Erythroblast (primary cell): ENCODE results near the gene RAP2A.

Source experiments
- DNase-seq, 2 experiments: peaks; one replicate each; lab custom pipeline; 2025; lab: John Stamatoyannopoulos, UW
- GATA1 ChIP-seq: IDR thresholded peaks from 2 replicates; pipeline ENCODE4 v1.6.1; 2011; ENCODE audit warnings: low read depth, mild to moderate bottlenecking, control low read depth, low read length, moderate library complexity
- POLR2A ChIP-seq: IDR thresholded peaks from 2 replicates; pipeline ENCODE4 v1.6.1; 2011; ENCODE audit warnings: mild to moderate bottlenecking, low read length

The RAP2A gene

DNA sequence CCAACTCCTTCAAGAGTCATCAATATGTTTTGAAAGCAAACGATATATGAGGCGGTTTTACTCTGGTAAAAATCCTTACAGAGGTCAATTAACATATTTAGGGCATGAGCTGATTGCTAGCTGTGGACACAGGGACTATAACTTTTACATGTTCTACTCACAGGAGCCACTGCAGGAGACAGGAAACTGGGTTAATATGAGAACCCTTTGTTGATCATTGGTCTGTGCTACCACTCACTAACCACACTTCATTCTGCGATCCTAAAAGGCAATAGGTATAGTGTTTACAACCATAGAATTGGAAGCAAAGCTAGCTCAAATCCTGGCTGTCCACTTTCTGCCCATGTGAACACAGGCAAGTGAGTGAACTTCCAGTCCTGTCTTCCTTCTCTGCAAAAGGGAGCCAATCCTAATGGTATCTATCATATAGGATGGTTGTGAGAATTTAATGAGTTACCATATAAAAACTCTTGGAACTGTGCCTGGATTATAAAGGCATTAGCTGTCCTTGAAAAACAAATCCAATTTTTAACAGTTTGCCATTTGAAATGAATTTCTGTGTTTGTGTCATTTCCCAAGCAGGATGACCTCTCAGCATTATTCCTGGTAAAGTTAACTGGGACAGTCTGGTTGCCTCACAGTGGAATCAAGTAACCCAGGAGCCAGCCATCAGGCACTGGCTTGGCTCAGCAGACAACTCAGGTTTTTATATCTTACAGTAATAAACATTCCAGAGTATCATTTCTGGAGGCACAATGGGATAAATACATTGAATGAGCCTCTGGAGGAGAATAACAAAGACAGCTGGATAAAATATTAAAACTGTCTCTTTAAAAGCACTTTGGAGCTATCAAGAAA is 29.8 kb upstream of the RAP2A start:
- no peak for DNase-seq

GRCh38 chr13:97407540-97407939 is 26.4 kb upstream of the RAP2A start:
- TF ChIP-seq GATA1 (no peak), POLR2A (no peak)

More for the DNA sequence above, 29.8 kb upstream of the RAP2A start:
- no peak for TF ChIP-seq GATA1
- no peak for TF ChIP-seq POLR2A

DNA sequence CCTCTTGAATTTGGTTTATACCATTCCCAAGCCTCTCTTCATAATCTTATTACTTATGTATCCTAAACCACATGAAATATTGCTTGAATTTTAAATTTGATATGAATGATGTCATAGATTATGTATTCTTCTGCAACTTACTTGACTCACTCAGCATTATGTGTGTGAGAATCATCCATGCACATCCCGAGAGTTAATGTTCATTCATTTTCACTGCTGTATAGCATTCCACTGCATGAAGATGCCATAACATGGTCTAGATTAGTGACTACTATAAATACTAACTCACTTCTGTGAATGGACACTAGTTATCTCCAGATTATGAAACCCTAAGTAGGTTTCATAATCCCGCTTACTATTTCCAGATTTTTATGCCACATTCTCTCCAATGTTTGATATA is 25.0 kb upstream of the RAP2A start:
- DNase-seq, result no peak
- TF ChIP-seq POLR2A, result no peak
- TF ChIP-seq GATA1, result no peak

More at GRCh38 chr13:97407540-97407939, 26.4 kb upstream of the RAP2A start:
- DNase-seq, result no peak

GRCh38 chr13:97411984-97412383 is 22.0 kb upstream of the RAP2A start:
- DNase-seq, result no peak
- TF ChIP-seq GATA1 (no peak), POLR2A (no peak)

DNA sequence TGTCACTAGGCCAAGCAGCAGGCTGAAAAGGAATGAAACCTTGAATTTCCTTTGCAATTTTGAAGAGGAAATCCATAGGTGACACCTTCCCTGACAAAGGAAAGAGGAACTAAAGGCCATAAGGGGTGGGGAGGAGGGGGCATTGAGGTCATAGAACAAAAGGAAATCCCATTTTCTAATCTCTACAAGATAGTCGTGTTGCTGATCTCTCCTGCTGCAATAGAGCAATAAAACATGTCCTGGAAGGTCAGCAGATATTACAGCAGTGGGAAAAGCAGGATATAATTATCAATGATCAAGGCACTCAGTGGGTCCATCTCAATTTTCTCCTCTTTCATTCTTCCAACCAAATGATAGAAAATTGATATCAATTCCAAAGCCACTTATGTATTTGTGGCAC is 20.3 kb upstream of the RAP2A start:
- TF ChIP-seq GATA1, result no peak
- TF ChIP-seq POLR2A, result no peak
- no peak for DNase-seq

- TF ChIP-seq GATA1 (no peak), POLR2A (no peak)
- no peak for DNase-seq
Observed at GRCh38 chr13:97414392-97414791, 19.6 kb upstream of the RAP2A start.

- TF ChIP-seq GATA1 (no peak), POLR2A (no peak)
- DNase-seq, result no peak
Observed at GRCh38 chr13:97417698-97418097, 16.3 kb upstream of the RAP2A start.

GRCh38 chr13:97422118-97423054 is 11.6 kb upstream of the RAP2A start:
- no peak for TF ChIP-seq GATA1
- TF ChIP-seq POLR2A, result no peak

GRCh38 chr13:97423300-97424045 is 10.5 kb upstream of the RAP2A start:
- DNase-seq, result no peak
- TF ChIP-seq POLR2A (no peak), GATA1 (no peak)

More at GRCh38 chr13:97422118-97423054, 11.6 kb upstream of the RAP2A start:
- DNase-seq, result peak; percentile 43 to 47

GRCh38 chr13:97425590-97425989 is 8.4 kb upstream of the RAP2A start:
- peak in 1 of 2 experiments; percentile 5 for DNase-seq
- no peak for TF ChIP-seq GATA1
- TF ChIP-seq POLR2A, result no peak

DNA sequence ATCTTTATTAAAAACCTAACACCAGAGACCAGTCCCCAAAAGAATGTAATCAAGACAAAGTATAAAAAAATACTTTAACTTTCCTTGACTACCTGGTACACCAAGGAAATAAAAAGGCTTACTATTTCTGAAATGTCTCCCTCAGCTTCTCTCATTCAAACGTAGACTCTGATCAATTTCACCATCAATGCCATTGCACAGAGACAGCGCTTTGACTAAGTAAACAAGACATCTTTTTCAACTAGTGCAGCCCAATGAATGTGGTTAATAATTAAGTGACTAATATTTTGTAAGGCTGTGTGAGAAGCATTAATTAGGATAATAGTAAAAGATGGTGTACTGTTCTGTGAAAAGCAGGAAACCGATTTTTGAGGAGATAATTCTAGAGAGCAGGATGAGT is 7.3 kb upstream of the RAP2A start:
- TF ChIP-seq POLR2A (no peak), GATA1 (no peak)
- no peak for DNase-seq

GRCh38 chr13:97429681-97430081 is 4.3 kb upstream of the RAP2A start:
- no peak for DNase-seq
- TF ChIP-seq POLR2A (no peak), GATA1 (no peak)

GRCh38 chr13:97430296-97430695 is 3.7 kb upstream of the RAP2A start:
- no peak for DNase-seq
- TF ChIP-seq POLR2A (no peak), GATA1 (no peak)

DNA sequence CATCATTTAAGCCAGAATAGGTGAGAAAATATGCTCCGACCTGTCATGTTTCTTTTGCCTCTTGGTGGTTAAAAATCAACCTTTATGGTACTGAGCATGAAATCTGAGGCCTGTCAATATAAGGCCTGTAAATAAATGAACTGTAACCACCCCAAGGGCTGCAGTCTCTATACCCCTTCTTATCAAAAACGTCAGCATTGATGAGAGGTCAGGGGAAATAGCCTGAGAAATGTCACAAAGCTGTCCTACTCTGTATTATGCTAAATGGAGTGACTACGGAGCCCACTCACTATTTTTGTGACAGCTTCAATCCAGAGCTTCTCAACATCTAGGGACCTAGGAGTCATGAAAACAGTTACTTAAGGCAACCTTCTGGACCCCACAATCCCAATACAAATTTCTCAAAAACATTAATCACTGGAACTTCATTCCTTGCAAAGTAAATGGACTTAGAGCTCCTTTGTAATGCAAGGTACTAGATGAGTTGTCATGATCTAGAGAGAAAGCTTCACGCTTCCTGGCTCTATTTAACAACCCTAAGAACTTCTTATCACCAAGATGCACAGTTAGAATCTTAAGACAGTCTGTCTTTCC is 2.7 kb upstream of the RAP2A start:
- TF ChIP-seq POLR2A, result no peak
- TF ChIP-seq GATA1, result no peak
- no peak for DNase-seq
